Anterior cingulate cortex (tissue), 58 donors: ENCODE data around the gene MAMDC4.
"Not testable (repeated sequence)": the region's sequence is repeated elsewhere in the genome, so short reads cannot be mapped to it uniquely, and the experiment has no call there.

ENCODE experiments used
- DNase-seq, 58 donors: peaks; one replicate each; lab custom pipeline; 2025; lab: John Stamatoyannopoulos, UW

The MAMDC4 gene

GRCh38 chr9:136858844-136859757 is 7.0 kb downstream of the MAMDC4 start:
- DNase-seq, result peak in 47 of 58 donors; percentile 14 to 80 (median 55)

- no peak for DNase-seq
Measured at GRCh38 chr9:136860529-136860928, 8.4 kb downstream of the MAMDC4 start.

- DNase-seq, result no peak
Measured at GRCh38 chr9:136860933-136861873, 9.1 kb downstream of the MAMDC4 start.

GRCh38 chr9:136861874-136862457 is 9.8 kb downstream of the MAMDC4 start:
- no peak for DNase-seq

- DNase-seq, result no peak
Measured at GRCh38 chr9:136862849-136863622, 10.9 kb downstream of the MAMDC4 start.

GRCh38 chr9:136863623-136864273 is 11.6 kb downstream of the MAMDC4 start:
- DNase-seq, result no peak

GRCh38 chr9:136865041-136865767 is 13.1 kb downstream of the MAMDC4 start:
- no peak for DNase-seq

GRCh38 chr9:136865768-136866103 is 13.6 kb downstream of the MAMDC4 start:
- no peak for DNase-seq

- DNase-seq, result not testable (repeated sequence)
Measured at GRCh38 chr9:136866898-136867421, 14.8 kb downstream of the MAMDC4 start.

GRCh38 chr9:136867480-136867879 is 15.3 kb downstream of the MAMDC4 start:
- DNase-seq, result no peak

- no peak for DNase-seq
Measured at GRCh38 chr9:136867917-136868316, 15.8 kb downstream of the MAMDC4 start.

- no peak for DNase-seq
Measured at GRCh38 chr9:136868644-136869043, 16.5 kb downstream of the MAMDC4 start.

- DNase-seq, result not testable (repeated sequence)
Measured at GRCh38 chr9:136869611-136870010, 17.5 kb downstream of the MAMDC4 start.

GRCh38 chr9:136875155-136875554 is 23.0 kb downstream of the MAMDC4 start:
- no peak for DNase-seq

GRCh38 chr9:136876476-136876875 is 24.3 kb downstream of the MAMDC4 start:
- no peak for DNase-seq

- no peak for DNase-seq
Measured at GRCh38 chr9:136880651-136881050, 28.5 kb downstream of the MAMDC4 start.

GRCh38 chr9:136881691-136882108 is 29.6 kb downstream of the MAMDC4 start:
- peak in 1 of 58 donors; percentile 8 for DNase-seq

GRCh38 chr9:136882109-136882946 is 30.2 kb downstream of the MAMDC4 start:
- no peak for DNase-seq
